PC-9 (cell line): ENCODE results near the gene RBM10. TPM values are rescaled to one million over a fixed set of nuclear protein-coding genes. Genes with fewer than 3 reads are reported as not detected.

Experiments used
- BruUV-seq: library from RNA; stranded (reverse); fragments of 400-500 nt; replicated peaks from 2 replicates; lab custom pipeline; 2021; lab: Mats Ljungman, UMichigan
- CTCF ChIA-PET: fragments of 300-600 bp; sonication (Branson Sonifier 250); formaldehyde crosslinking; loops from one replicate; lab custom pipeline; 2022; ENCODE audit warnings: antibody characterized with exemption; lab: Charles Lee
- POLR2A ChIA-PET: fragments of 300-600 bp; sonication (Branson Sonifier 250); formaldehyde crosslinking; loops from one replicate; lab custom pipeline; 2022; ENCODE audit warnings: antibody characterized with exemption; ENCODE audit not compliant: unreplicated experiment; lab: Charles Lee
- DNase-seq, 2 experiments: peaks; one replicate each; pipeline versions ENCODE4 v3.0.0 to v3.0.0-alpha.2; 2015 to 2022; ENCODE audit warnings: mixed read lengths in 1 of 2
- H2AFZ ChIP-seq: fragments of 200-600 bp; sonication (generic); 2 replicates; pipeline ENCODE4 v1.8.1; 2017; ENCODE audit warnings: antibody characterized with exemption
- H3F3A ChIP-seq: fragments of 200-600 bp; sonication (generic); 2 replicates; pipeline ENCODE4 v1.8.1; 2017; ENCODE audit warnings: antibody characterized with exemption, mild to moderate bottlenecking, low read depth; ENCODE audit not compliant: insufficient read depth
- H3K27ac ChIP-seq: fragments of 200-600 bp; sonication (generic); 2 replicates; pipeline ENCODE4 v1.6.1; 2016; ENCODE audit warnings: mixed run types
- H3K27me3 ChIP-seq: fragments of 200-600 bp; sonication (generic); 2 replicates; pipeline ENCODE4 v1.6.1; 2016; ENCODE audit warnings: low read depth, mixed run types; ENCODE audit not compliant: insufficient read depth
- H3K36me3 ChIP-seq: fragments of 200-600 bp; sonication (generic); 2 replicates; pipeline ENCODE4 v1.6.1; 2016; ENCODE audit warnings: low read depth, mixed run types
- H3K4me1 ChIP-seq: fragments of 200-600 bp; sonication (generic); replicated peaks from 2 replicates; pipeline ENCODE4 v1.6.1; 2016; ENCODE audit warnings: mixed run types; ENCODE audit not compliant: insufficient read depth
- H3K4me2 ChIP-seq: fragments of 200-600 bp; sonication (generic); 2 replicates; pipeline ENCODE4 v1.6.1; 2017; ENCODE audit warnings: mixed run types
- H3K4me3 ChIP-seq: fragments of 200-600 bp; sonication (generic); 2 replicates; pipeline ENCODE4 v1.6.1; 2016; ENCODE audit warnings: mixed run types
- H3K79me2 ChIP-seq: fragments of 200-600 bp; sonication (generic); 2 replicates; pipeline ENCODE4 v1.6.1; 2017; ENCODE audit warnings: low read depth, mixed run types
- H3K9me2 ChIP-seq: fragments of 200-600 bp; sonication (generic); 2 replicates; pipeline ENCODE4 v1.8.1; 2017; ENCODE audit warnings: mild to moderate bottlenecking; ENCODE audit not compliant: insufficient read depth
- H3K9me3 ChIP-seq: fragments of 200-600 bp; sonication (generic); 2 replicates; pipeline ENCODE4 v1.8.1; 2016; ENCODE audit warnings: low read depth; ENCODE audit not compliant: insufficient read depth
- H4K20me1 ChIP-seq: fragments of 200-600 bp; sonication (generic); 2 replicates; pipeline ENCODE4 v1.8.1; 2017; ENCODE audit not compliant: insufficient read depth
- CTCF ChIP-seq: fragments of 200-600 bp; sonication (generic); conservative IDR thresholded peaks from 2 replicates; pipeline ENCODE4 v1.6.1; 2017; ENCODE audit warnings: mixed run types, antibody characterized with exemption, mild to moderate bottlenecking, moderate library complexity
- EZH2 ChIP-seq: fragments of 200-600 bp; sonication (generic); IDR thresholded peaks from 2 replicates; pipeline ENCODE4 v1.8.0; 2017; ENCODE audit warnings: antibody characterized with exemption, low read depth
- intact Hi-C: fragments of 100-400 bp; cut with micrococcal nuclease; formaldehyde crosslinking; loops from one replicate; pipeline ENCODE4 v1.10.0; 2022; ENCODE audit not compliant: unreplicated experiment
- total RNA-seq: library from RNA; stranded (reverse); gene quantifications from 2 replicates; pipeline ENCODE4 v1.2.3, GENCODE V29; 2021

RBM10 gene
- total RNA-seq, 1 experiment from 2014 or later, result 34.8 TPM

GRCh38 chrX:47202316-47202715 is 57.3 kb downstream of the RBM10 start:
- ChIA-PET POLR2A (no interaction called here), CTCF (no interaction called here)
- Histone ChIP-seq H4K20me1 (no peaks in the 10 kb centered on the region), H3K4me3 (no peak overlapping the region), H3K27me3 (no peaks in the 10 kb centered on the region), H3K27ac (no peak overlapping the region), H3K9me3 (no peaks in the 10 kb centered on the region), H3K9me2 (no peaks in the 10 kb centered on the region), H3K4me1 (no peaks in the 10 kb centered on the region), H3K79me2 (no peaks in the 10 kb centered on the region), H2AFZ (no peak overlapping the region), H3K36me3 (no peaks in the 10 kb centered on the region), H3K4me2 (no peak overlapping the region), H3F3A (no peaks in the 10 kb centered on the region)
- intact Hi-C loops, result no loop called here
- no TSS peak for BruUV-seq
- DNase-seq, result no peak
- no peak for TF ChIP-seq CTCF
- no peak for TF ChIP-seq EZH2

- ChIA-PET CTCF (no interaction called here), POLR2A (no interaction called here)
- Histone ChIP-seq H2AFZ (no peak overlapping the region), H4K20me1 (no peaks in the 10 kb centered on the region), H3K4me2 (no peak overlapping the region), H3F3A (no peaks in the 10 kb centered on the region), H3K36me3 (no peaks in the 10 kb centered on the region), H3K4me3 (no peak overlapping the region), H3K9me3 (no peaks in the 10 kb centered on the region), H3K27me3 (no peaks in the 10 kb centered on the region), H3K4me1 (no peaks in the 10 kb centered on the region), H3K79me2 (no peaks in the 10 kb centered on the region), H3K27ac (no peak overlapping the region), H3K9me2 (no peaks in the 10 kb centered on the region)
- intact Hi-C loops, result no loop called here
- no peak for DNase-seq
- no peak for TF ChIP-seq CTCF
- no peak for TF ChIP-seq EZH2
- no TSS peak for BruUV-seq
These were observed 57.9 kb downstream of the RBM10 start for GRCh38 chrX:47202877-47203276.

- no TSS peak for BruUV-seq
- CTCF ChIA-PET, result no interaction called here
- Histone ChIP-seq H3K27me3 (no peaks in the 10 kb centered on the region), H3K9me2 (no peaks in the 10 kb centered on the region), H3K79me2 (no peaks in the 10 kb centered on the region), H3K27ac (no peak overlapping the region), H3K4me3 (no peak overlapping the region), H4K20me1 (no peaks in the 10 kb centered on the region), H3K4me2 (no peak overlapping the region), H3K9me3 (no peaks in the 10 kb centered on the region), H2AFZ (no peak overlapping the region), H3K36me3 (no peaks in the 10 kb centered on the region), H3K4me1 (no peaks in the 10 kb centered on the region), H3F3A (no peaks in the 10 kb centered on the region)
- POLR2A ChIA-PET, result no interaction called here
- DNase-seq, result no peak
- intact Hi-C loops, result no loop called here
- TF ChIP-seq CTCF (no peak), EZH2 (no peak)
These were observed 59.9 kb downstream of the RBM10 start for GRCh38 chrX:47204970-47205369.
